ENCODE data around the gene SPATA6.

SPATA6 gene

GRCh38 chr1:48251323-48251722 lies 220.7 kb downstream of the SPATA6 start:
- no peak for DNase-seq (ENCODE audit: low spot score)

DNA sequence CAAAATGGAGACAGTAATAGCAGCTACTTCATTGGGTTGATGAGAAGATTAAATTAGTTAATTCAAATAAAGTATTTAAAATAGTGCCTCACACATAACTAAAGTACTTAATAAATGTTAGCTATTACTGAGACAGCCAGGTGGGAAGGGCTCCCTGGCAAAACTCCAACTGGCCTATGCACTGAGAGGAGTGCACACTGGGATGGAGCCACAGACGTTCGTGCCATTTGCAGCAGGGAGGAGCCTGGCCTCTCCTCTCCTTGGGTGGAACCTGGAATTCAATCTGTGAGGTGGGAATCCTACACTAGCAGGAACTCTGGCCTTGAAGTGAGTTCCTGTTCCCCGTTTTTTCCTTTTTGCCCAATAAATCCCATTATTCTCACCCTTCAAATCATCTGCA lies 221.4 kb downstream of the SPATA6 start:
- DNase-seq (ENCODE audit: low spot score): no peak

GRCh38 chr1:48249868-48250267 lies 222.1 kb downstream of the SPATA6 start:
- DNase-seq (ENCODE audit: low spot score): no peak

- no peak for DNase-seq (ENCODE audit: low spot score)
These were observed 223.6 kb downstream of the SPATA6 start for GRCh38 chr1:48248356-48248755.

DNA sequence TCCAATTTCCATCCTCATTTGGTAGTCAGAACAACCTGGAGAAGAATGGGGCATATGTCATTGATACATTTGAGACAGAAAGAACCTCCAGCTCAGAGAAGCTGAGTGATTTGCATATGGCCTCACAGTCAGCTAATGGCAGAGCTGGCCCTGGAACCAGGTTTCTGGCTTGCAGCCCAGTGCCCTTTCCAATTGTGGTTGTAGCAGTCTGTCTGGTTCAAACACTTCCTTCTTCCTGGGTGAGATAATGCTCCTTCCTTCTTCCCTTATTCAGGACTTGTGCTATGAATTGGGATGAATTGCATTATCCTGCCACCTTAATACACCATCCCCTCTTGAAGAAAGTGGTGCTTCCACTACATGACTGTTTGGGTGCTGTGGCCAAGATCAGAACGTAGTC lies 225.3 kb downstream of the SPATA6 start:
- DNase-seq (ENCODE audit: low spot score): no peak

Data from AG08396 (cell line).